ENCODE data around the gene DNAH5. TPM values are rescaled to one million over a fixed set of nuclear protein-coding genes. Genes with fewer than 3 reads are reported as not detected.

The DNAH5 gene
- total RNA-seq, 6 experiments from 2014 or later, result 1.1 to 1.9 (median 1.3) TPM

GRCh38 chr5:13739479-13739878 is 205.0 kb downstream of the DNAH5 start:
- Mint-ChIP-seq H3K4me1 (ENCODE audit: low read depth) (peaks cover 10% of the 10 kb centered on the region; the same call in 1 of the 2 replicates), H3K4me3 (no peak overlapping the region), H3K36me3 (ENCODE audit: low read depth) (no peaks in the 10 kb centered on the region), H3K27ac (no peak overlapping the region), H3K27me3 (ENCODE audit: insufficient read depth) (peaks cover under 1% of the 10 kb centered on the region), H3K9me3 (no peaks in the 10 kb centered on the region)
- TF ChIP-seq CTCF (IDR thresholded peaks at IDR 0.05), result no peak
- DNase-seq, result no peak

DNA sequence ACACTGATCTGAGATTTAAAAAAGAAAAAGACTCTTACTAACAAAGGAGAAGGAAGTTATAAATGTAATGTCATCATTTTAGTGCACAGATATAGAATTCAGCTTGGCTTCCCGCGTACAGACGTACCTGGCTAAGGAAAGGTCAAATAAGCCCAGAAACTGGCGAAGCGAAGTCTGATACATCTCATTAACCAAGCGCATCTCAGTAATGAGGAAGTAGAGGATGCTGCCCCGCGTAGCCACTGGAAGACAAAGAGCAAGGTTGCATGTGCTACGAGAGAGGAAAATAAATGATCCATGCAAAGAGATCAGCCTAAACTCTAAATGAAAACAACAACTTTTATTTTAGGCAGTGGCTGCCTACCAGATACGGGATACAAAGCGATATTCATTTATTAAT is 208.8 kb downstream of the DNAH5 start:
- H3K27me3 Mint-ChIP-seq (ENCODE audit: insufficient read depth), result peaks cover 3% of the 10 kb centered on the region
- H3K36me3 Mint-ChIP-seq (ENCODE audit: low read depth), result no peaks in the 10 kb centered on the region
- DNase-seq, result no peak
- no peak for TF ChIP-seq CTCF (IDR thresholded peaks at IDR 0.05)
- no peaks in the 10 kb centered on the region for H3K9me3 Mint-ChIP-seq
- H3K4me1 Mint-ChIP-seq (ENCODE audit: low read depth), result peaks cover 10% of the 10 kb centered on the region; the same call in 1 of the 2 replicates
- H3K4me3 Mint-ChIP-seq, result no peak overlapping the region
- H3K27ac Mint-ChIP-seq, result no peak overlapping the region

DNA sequence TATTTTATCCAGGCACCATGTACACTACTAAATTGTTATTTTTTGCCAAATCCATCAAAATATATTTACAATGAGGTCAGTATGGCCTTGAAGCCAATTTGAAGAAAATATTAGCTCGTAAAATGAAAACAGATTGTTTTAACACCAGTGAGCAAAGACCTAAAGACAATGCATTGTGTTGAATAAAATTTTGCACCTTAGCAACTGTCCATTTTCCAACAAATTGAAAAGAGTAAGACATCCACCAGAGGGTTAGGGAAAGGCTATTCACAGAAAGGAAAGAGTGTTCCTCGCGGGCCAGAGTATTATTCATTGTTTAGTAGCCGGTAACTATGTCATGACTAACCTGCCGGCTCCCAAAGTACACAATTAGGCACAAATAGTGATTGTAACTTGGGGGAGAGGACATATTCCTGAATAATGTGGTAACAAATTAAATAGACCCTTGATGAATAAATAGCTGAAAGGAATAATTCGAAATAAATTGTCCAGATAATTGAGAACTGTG is 213.3 kb downstream of the DNAH5 start:
- no peak for DNase-seq
- Mint-ChIP-seq H3K36me3 (ENCODE audit: low read depth) (no peaks in the 10 kb centered on the region), H3K27me3 (ENCODE audit: insufficient read depth) (peaks cover 3% of the 10 kb centered on the region), H3K4me3 (no peak overlapping the region), H3K9me3 (no peaks in the 10 kb centered on the region), H3K4me1 (ENCODE audit: low read depth) (no peaks in the 10 kb centered on the region), H3K27ac (no peak overlapping the region)
- no peak for TF ChIP-seq CTCF (IDR thresholded peaks at IDR 0.05)

GRCh38 chr5:13708906-13709305 is 235.6 kb downstream of the DNAH5 start:
- no peak for DNase-seq
- Mint-ChIP-seq H3K4me3 (no peak overlapping the region), H3K27ac (no peak overlapping the region), H3K36me3 (ENCODE audit: low read depth) (no peaks in the 10 kb centered on the region), H3K4me1 (ENCODE audit: low read depth) (no peaks in the 10 kb centered on the region), H3K27me3 (ENCODE audit: insufficient read depth) (peaks cover 4% of the 10 kb centered on the region; the same call in 1 of the 2 replicates), H3K9me3 (no peaks in the 10 kb centered on the region; the same call in 1 of the 2 replicates)
- no peak for TF ChIP-seq CTCF (IDR thresholded peaks at IDR 0.05)

DNA sequence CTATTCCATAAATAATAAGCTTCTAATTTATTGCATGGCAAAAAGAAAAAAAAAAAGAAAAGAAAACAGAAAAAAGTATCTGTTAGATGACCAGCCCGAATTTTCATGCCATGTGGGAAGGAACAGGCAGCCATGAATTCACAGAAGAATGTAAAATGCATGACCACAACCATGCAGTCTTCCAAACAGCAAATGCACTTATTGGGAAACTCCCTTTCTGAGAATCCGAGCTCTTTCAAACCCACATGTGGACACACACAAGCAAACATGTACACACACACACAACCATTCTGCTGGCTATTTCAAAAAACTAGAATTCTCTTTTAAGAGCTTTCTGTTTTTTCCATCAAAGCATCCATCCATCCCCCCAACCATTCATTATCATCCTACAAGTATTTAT is 236.1 kb downstream of the DNAH5 start:
- no peak for TF ChIP-seq CTCF (IDR thresholded peaks at IDR 0.05)
- H3K27me3 Mint-ChIP-seq (ENCODE audit: insufficient read depth), result peaks cover 4% of the 10 kb centered on the region; the same call in 1 of the 2 replicates
- no peak overlapping the region for H3K4me3 Mint-ChIP-seq
- no peak overlapping the region for H3K27ac Mint-ChIP-seq
- H3K36me3 Mint-ChIP-seq (ENCODE audit: low read depth), result no peaks in the 10 kb centered on the region
- no peaks in the 10 kb centered on the region; the same call in 1 of the 2 replicates for H3K9me3 Mint-ChIP-seq
- no peaks in the 10 kb centered on the region for H3K4me1 Mint-ChIP-seq (ENCODE audit: low read depth)
- DNase-seq, result no peak

DNA sequence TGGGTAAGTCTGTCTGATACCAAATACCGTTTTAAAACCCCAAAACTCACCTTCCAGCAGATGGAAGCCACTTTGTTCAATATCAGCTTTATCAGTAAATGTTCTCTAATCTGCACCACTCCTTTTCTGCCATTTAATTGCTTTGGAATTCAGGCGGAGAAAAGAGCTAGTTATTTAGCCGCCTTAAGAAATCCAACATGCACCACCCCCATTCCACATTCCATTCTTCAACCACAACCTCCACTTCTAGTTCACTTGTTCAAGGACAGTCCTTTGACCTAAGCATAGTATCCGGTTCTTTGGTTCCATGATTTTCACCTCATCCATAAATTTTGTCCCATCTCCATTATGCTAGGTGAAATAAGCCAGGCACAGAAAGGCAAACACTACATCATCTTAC is 240.1 kb downstream of the DNAH5 start:
- TF ChIP-seq CTCF (IDR thresholded peaks at IDR 0.05), result no peak
- no peak overlapping the region for H3K4me3 Mint-ChIP-seq
- no peaks in the 10 kb centered on the region for H3K4me1 Mint-ChIP-seq (ENCODE audit: low read depth)
- peaks cover 1% of the 10 kb centered on the region for H3K27me3 Mint-ChIP-seq (ENCODE audit: insufficient read depth)
- DNase-seq, result no peak
- no peaks in the 10 kb centered on the region for H3K9me3 Mint-ChIP-seq
- H3K27ac Mint-ChIP-seq, result no peak overlapping the region
- H3K36me3 Mint-ChIP-seq (ENCODE audit: low read depth), result no peaks in the 10 kb centered on the region

Data from HFFc6 (cell line).